H1 (cell line): ENCODE measurements around the gene TWSG1. TPM values are rescaled to one million over a fixed set of nuclear protein-coding genes. Genes with fewer than 3 reads are reported as not detected.
"Not testable (repeated sequence)": the region's sequence is repeated elsewhere in the genome, so short reads cannot be mapped to it uniquely, and the experiment has no call there.

ENCODE experiments used
- CTCF ChIA-PET: fragments of 300-600 bp; sonication (Branson Sonifier 250); formaldehyde crosslinking; loops from one replicate; lab custom pipeline; 2021; ENCODE audit not compliant: partially characterized antibody; lab: Charles Lee
- POLR2A ChIA-PET: fragments of 300-600 bp; sonication (Branson Sonifier 250); formaldehyde crosslinking; loops from one replicate; lab custom pipeline; 2021; ENCODE audit warnings: inconsistent platforms; ENCODE audit not compliant: partially characterized antibody; lab: Charles Lee
- DNase-seq, 2 experiments: peaks; one replicate each; pipeline versions ENCODE4 v3.0.0 to v3.0.0-alpha.2; 2010 to 2022; ENCODE audit warnings: low spot score in 2 of 2, low read depth in 1 of 2, mixed read lengths in 1 of 2
- FAIRE-seq: peaks from 2 replicates; lab custom pipeline; 2011; peaks lifted over from hg19 to GRCh38; lab: Jason Lieb, UNC
- H2AFZ ChIP-seq: 2 replicates; pipeline ENCODE4 v1.8.1; 2012; ENCODE audit warnings: low read length, inconsistent platforms
- H2AK5ac ChIP-seq: 2 replicates; pipeline ENCODE4 v1.6.1; 2013; ENCODE audit warnings: low read depth, low read length
- H2BK120ac ChIP-seq: replicated peaks from 2 replicates; pipeline ENCODE3; 2013; ENCODE audit warnings: low read depth, low read length, inconsistent platforms
- H2BK12ac ChIP-seq: 2 replicates; pipeline ENCODE4 v1.6.1; 2013; ENCODE audit warnings: low read depth, low read length
- H2BK15ac ChIP-seq: 2 replicates; pipeline ENCODE4 v1.6.1; 2013; ENCODE audit warnings: low read length
- H2BK20ac ChIP-seq: 2 replicates; pipeline ENCODE4 v1.6.1; 2013; ENCODE audit warnings: low read length
- H2BK5ac ChIP-seq: 2 replicates; pipeline ENCODE4 v1.6.1; 2013; ENCODE audit warnings: low read depth, low read length
- H3K14ac ChIP-seq: 2 replicates; pipeline ENCODE4 v1.6.1; 2013; ENCODE audit warnings: inconsistent platforms; ENCODE audit not compliant: insufficient read length
- H3K18ac ChIP-seq: 2 replicates; pipeline ENCODE4 v1.6.1; 2013; ENCODE audit warnings: low read length; ENCODE audit errors: extremely low read depth
- H3K23ac ChIP-seq: 2 replicates; pipeline ENCODE4 v1.6.1; 2013; ENCODE audit warnings: inconsistent platforms; ENCODE audit not compliant: insufficient read length
- H3K23me2 ChIP-seq: 2 replicates; pipeline ENCODE4 v1.6.1; 2013; ENCODE audit warnings: low read depth, low read length
- H3K27ac ChIP-seq: 2 replicates; pipeline ENCODE4 v1.6.1; 2011; ENCODE audit warnings: low read depth, low read length, inconsistent platforms
- H3K27me3 ChIP-seq, 4 experiments: replicated peaks in 1 of 4; 1 replicate in 1 of 4; 2 replicates in 3 of 4; pipeline versions ENCODE4 v1.6.1 to v1.8.1; 2011 to 2013; ENCODE audit warnings: low read length in 3 of 4, mild to moderate bottlenecking in 3 of 4, inconsistent platforms in 2 of 4, mixed read lengths in 2 of 4, moderate library complexity in 1 of 4; ENCODE audit not compliant: control insufficient read depth in 3 of 4, insufficient read depth in 3 of 4; ENCODE audit errors: extremely low read depth in 1 of 4
- H3K36me3 ChIP-seq, 4 experiments: 2 replicates each; pipeline versions ENCODE4 v1.6.1 to v1.8.1; 2011 to 2013; ENCODE audit warnings: mild to moderate bottlenecking in 4 of 4, low read length in 3 of 4, moderate library complexity in 2 of 4, control low read depth in 1 of 4, inconsistent platforms in 1 of 4; ENCODE audit not compliant: insufficient read depth in 4 of 4, control insufficient read depth in 2 of 4
- H3K4ac ChIP-seq: replicated peaks from 2 replicates; pipeline ENCODE3; 2013; ENCODE audit warnings: low read length, low read depth, mixed read lengths, inconsistent platforms; ENCODE audit not compliant: insufficient read length
- H3K4me1 ChIP-seq, 4 experiments: replicated peaks in 1 of 4; 1 replicate in 1 of 4; 2 replicates in 3 of 4; pipeline versions ENCODE4 v1.6.1 to v1.8.1; 2011 to 2013; ENCODE audit warnings: low read length in 3 of 4, inconsistent platforms in 2 of 4, mixed read lengths in 1 of 4; ENCODE audit not compliant: insufficient read depth in 4 of 4, control insufficient read depth in 3 of 4
- H3K4me2 ChIP-seq, 2 experiments: 2 replicates each; pipeline versions ENCODE4 v1.6.1 to v1.8.1; 2011 to 2013; ENCODE audit warnings: low read depth in 2 of 2, low read length in 2 of 2, control low read depth in 1 of 2, inconsistent platforms in 1 of 2, mild to moderate bottlenecking in 1 of 2; ENCODE audit not compliant: insufficient read depth in 1 of 2
- H3K4me3 ChIP-seq, 4 experiments: fragments of 200-600, 300-600 bp in 1 of 4; sonication (generic), shearing (Covaris generic), sonication (Bioruptor Twin) in 1 of 4; 2 replicates each; pipeline versions ENCODE4 v1.5.1 to v1.8.1; 2011 to 2016; ENCODE audit warnings: low read length in 4 of 4, low read depth in 3 of 4, control low read depth in 2 of 4, inconsistent platforms in 2 of 4, mild to moderate bottlenecking in 2 of 4, mixed read lengths in 1 of 4, moderate library complexity in 1 of 4; ENCODE audit not compliant: insufficient read depth in 2 of 4; ENCODE audit errors: extremely low read depth in 1 of 4
- H3K56ac ChIP-seq: replicated peaks from 2 replicates; pipeline ENCODE3; 2013; ENCODE audit warnings: low read depth, mild to moderate bottlenecking, mixed read lengths, low read length, inconsistent platforms; ENCODE audit not compliant: insufficient read length
- H3K79me1 ChIP-seq: 2 replicates; pipeline ENCODE4 v1.6.1; 2013; ENCODE audit warnings: low read depth, low read length, control low read depth
- H3K79me2 ChIP-seq, 2 experiments: 2 replicates each; pipeline versions ENCODE4 v1.6.1 to v1.8.1; 2012 to 2013; ENCODE audit warnings: low read length in 2 of 2, mild to moderate bottlenecking in 2 of 2, inconsistent platforms in 1 of 2; ENCODE audit not compliant: insufficient read depth in 2 of 2, control insufficient read depth in 1 of 2
- H3K9ac ChIP-seq, 4 experiments: replicated peaks in 1 of 4; 1 replicate in 1 of 4; 2 replicates in 3 of 4; pipeline versions ENCODE4 v1.6.1 to v1.8.1; 2011 to 2013; ENCODE audit warnings: low read depth in 3 of 4, low read length in 3 of 4, control low read depth in 2 of 4, mild to moderate bottlenecking in 2 of 4, moderate library complexity in 2 of 4, inconsistent platforms in 1 of 4; ENCODE audit errors: extremely low read depth in 1 of 4
- H3K9me3 ChIP-seq, 2 experiments: 2 replicates each; pipeline versions ENCODE4 v1.6.1 to v1.8.1; 2012 to 2013; ENCODE audit warnings: mild to moderate bottlenecking in 2 of 2, moderate library complexity in 2 of 2, control low read depth in 1 of 2, inconsistent platforms in 1 of 2, low read depth in 1 of 2, low read length in 1 of 2, mixed read lengths in 1 of 2; ENCODE audit not compliant: insufficient read depth in 2 of 2
- H4K20me1 ChIP-seq, 2 experiments: replicated peaks in 1 of 2; 2 replicates each; pipeline versions ENCODE3 to v1.8.1; 2011 to 2013; ENCODE audit warnings: inconsistent platforms in 2 of 2, low read length in 2 of 2, mild to moderate bottlenecking in 1 of 2; ENCODE audit not compliant: insufficient read depth in 2 of 2, control insufficient read depth in 1 of 2
- H4K5ac ChIP-seq: 2 replicates; pipeline ENCODE4 v1.6.1; 2013; ENCODE audit warnings: low read length, low read depth, mixed read lengths, inconsistent platforms; ENCODE audit not compliant: insufficient read length
- H4K8ac ChIP-seq: 2 replicates; pipeline ENCODE4 v1.8.0; 2013; ENCODE audit warnings: mild to moderate bottlenecking, moderate library complexity, low read length, inconsistent platforms; ENCODE audit not compliant: insufficient read depth; ENCODE audit errors: extremely low read depth
- H4K91ac ChIP-seq: replicated peaks from 2 replicates; pipeline ENCODE3; 2013; ENCODE audit warnings: low read length, mixed read lengths, inconsistent platforms; ENCODE audit not compliant: insufficient read length
- WGBS, 2 experiments: shearing (Covaris generic) in 1 of 2; methylation state at CpG; one replicate each; pipeline versions ENCODE4 v1.1.6 to v1.1.7; 2013 to 2015; ENCODE audit warnings: low lambda C conversion rate in 2 of 2, mixed read lengths in 2 of 2, inconsistent platforms in 1 of 2, low coverage in 1 of 2, missing lambda C conversion rate in 1 of 2; ENCODE audit not compliant: insufficient replicate concordance in 2 of 2, insufficient coverage in 1 of 2, insufficient read length in 1 of 2; ENCODE audit errors: extremely low coverage in 1 of 2, missing lambda C conversion rate in 1 of 2; 5-methylcytosine and 5-hydroxymethylcytosine counted together
- polyA plus RNA-seq, 7 experiments: library from polyadenylated mRNA; depleted of rRNA in 3 of 7; stranded (reverse) in 5 of 7; unstranded in 2 of 7; fragments of >200 nt in 5 of 7; fragments of 200-250 nt in 2 of 7; gene quantifications; 1 replicate in 5 of 7; 2 replicates in 1 of 7; 4 replicates in 1 of 7; pipeline versions ENCODE4 v1.2.1 to v1.2.3, GENCODE V29; 2011 to 2013; ENCODE audit warnings: missing spikeins in 2 of 7, mixed read lengths in 2 of 7
- total RNA-seq: library from RNA; stranded (reverse); fragmentation: NEBNext Ultra II Directional; extraction: Animal tissue kit (Norgen Biotek cat#: 25700); gene quantifications from 2 replicates; pipeline ENCODE4 v1.2.1, GENCODE V29; 2021

TWSG1 gene
- total and polyA plus RNA-seq, 2 of the 8 experiments (the other 6 are each of a cell fraction or from before 2014, with no cell fraction given) = 11.8 to 19.8 TPM

- H2AFZ ChIP-seq, H4K8ac ChIP-seq, H2BK5ac ChIP-seq, H3K27ac ChIP-seq, H2BK20ac ChIP-seq, H2BK15ac ChIP-seq, H3K36me3 ChIP-seq, H2AK5ac ChIP-seq, H3K4ac ChIP-seq, H2BK120ac ChIP-seq, H3K14ac ChIP-seq, H3K27me3 ChIP-seq, H3K9ac ChIP-seq, H3K56ac ChIP-seq, H4K20me1 ChIP-seq, DNase-seq, H3K4me1 ChIP-seq, H2BK12ac ChIP-seq, H3K23me2 ChIP-seq, H3K9me3 ChIP-seq, H4K91ac ChIP-seq, H3K79me1 ChIP-seq, FAIRE-seq, H3K23ac ChIP-seq, H3K4me3 ChIP-seq, H3K79me2 ChIP-seq, H3K4me2 ChIP-seq, H3K18ac ChIP-seq, POLR2A ChIA-PET, H4K5ac ChIP-seq: not testable (repeated sequence)
- CTCF ChIA-PET = interaction anchor here (0.6 to 1.0 kb wide), 2 partner anchors 58 to 1386 kb away, joined by 3 to 4 read pairs; no protein-coding TSS in a partner anchor
- 95% methylated on average over 1 of the region's 1 CpG; no CpG with 5 or more reads in 1 of the 2 experiments for WGBS, 2 experiments
Measured at GRCh38 chr18:9423648-9424047, 89.1 kb downstream of the TWSG1 start.

- H3K9ac ChIP-seq, H4K8ac ChIP-seq, POLR2A ChIA-PET, H2BK15ac ChIP-seq, H2BK120ac ChIP-seq, H3K18ac ChIP-seq, H3K9me3 ChIP-seq, H3K79me1 ChIP-seq, H2AFZ ChIP-seq, FAIRE-seq, H2BK12ac ChIP-seq, H3K14ac ChIP-seq, H3K4me2 ChIP-seq, H3K4me1 ChIP-seq, DNase-seq, H3K36me3 ChIP-seq, H4K91ac ChIP-seq, H3K23me2 ChIP-seq, H2BK5ac ChIP-seq, H4K5ac ChIP-seq, H2BK20ac ChIP-seq, H3K4me3 ChIP-seq, H3K4ac ChIP-seq, H4K20me1 ChIP-seq, H2AK5ac ChIP-seq, H3K27me3 ChIP-seq, H3K23ac ChIP-seq, H3K56ac ChIP-seq, H3K79me2 ChIP-seq, H3K27ac ChIP-seq: not testable (repeated sequence)
- CTCF ChIA-PET = interaction anchor here (0.5 to 1.6 kb wide), 3 partner anchors 58 to 129 kb away, joined by 3 to 5 read pairs (median 4); no protein-coding TSS in a partner anchor
- 94% methylated on average over 5 of the region's 5 CpGs; no CpG with 5 or more reads in 1 of the 2 experiments for WGBS, 2 experiments
Measured at GRCh38 chr18:9424235-9424634, 89.7 kb downstream of the TWSG1 start.
